H1 (cell line): ENCODE data around the gene PGP. TPM values are rescaled to one million over a fixed set of nuclear protein-coding genes. Genes with fewer than 3 reads are reported as not detected.

Experiments used
- CTCF ChIA-PET: fragments of 300-600 bp; sonication (Branson Sonifier 250); formaldehyde crosslinking; loops from one replicate; lab custom pipeline; 2021; ENCODE audit not compliant: partially characterized antibody; lab: Charles Lee
- POLR2A ChIA-PET: fragments of 300-600 bp; sonication (Branson Sonifier 250); formaldehyde crosslinking; loops from one replicate; lab custom pipeline; 2021; ENCODE audit warnings: inconsistent platforms; ENCODE audit not compliant: partially characterized antibody; lab: Charles Lee
- DNase-seq, 2 experiments: peaks; one replicate each; pipeline versions ENCODE4 v3.0.0 to v3.0.0-alpha.2; 2010 to 2022; ENCODE audit warnings: low spot score in 2 of 2, low read depth in 1 of 2, mixed read lengths in 1 of 2
- FAIRE-seq: peaks from 2 replicates; lab custom pipeline; 2011; peaks lifted over from hg19 to GRCh38; lab: Jason Lieb, UNC
- H2AFZ ChIP-seq: 2 replicates; pipeline ENCODE4 v1.8.1; 2012; ENCODE audit warnings: low read length, inconsistent platforms
- H2AK5ac ChIP-seq: 2 replicates; pipeline ENCODE4 v1.6.1; 2013; ENCODE audit warnings: low read depth, low read length
- H2BK120ac ChIP-seq: replicated peaks from 2 replicates; pipeline ENCODE3; 2013; ENCODE audit warnings: low read depth, low read length, inconsistent platforms
- H2BK12ac ChIP-seq: 2 replicates; pipeline ENCODE4 v1.6.1; 2013; ENCODE audit warnings: low read depth, low read length
- H2BK15ac ChIP-seq: 2 replicates; pipeline ENCODE4 v1.6.1; 2013; ENCODE audit warnings: low read length
- H2BK20ac ChIP-seq: 2 replicates; pipeline ENCODE4 v1.6.1; 2013; ENCODE audit warnings: low read length
- H2BK5ac ChIP-seq: 2 replicates; pipeline ENCODE4 v1.6.1; 2013; ENCODE audit warnings: low read depth, low read length
- H3K14ac ChIP-seq: 2 replicates; pipeline ENCODE4 v1.6.1; 2013; ENCODE audit warnings: inconsistent platforms; ENCODE audit not compliant: insufficient read length
- H3K18ac ChIP-seq: 2 replicates; pipeline ENCODE4 v1.6.1; 2013; ENCODE audit warnings: low read length; ENCODE audit errors: extremely low read depth
- H3K23ac ChIP-seq: 2 replicates; pipeline ENCODE4 v1.6.1; 2013; ENCODE audit warnings: inconsistent platforms; ENCODE audit not compliant: insufficient read length
- H3K23me2 ChIP-seq: 2 replicates; pipeline ENCODE4 v1.6.1; 2013; ENCODE audit warnings: low read depth, low read length
- H3K27ac ChIP-seq: 2 replicates; pipeline ENCODE4 v1.6.1; 2011; ENCODE audit warnings: low read depth, low read length, inconsistent platforms
- H3K27me3 ChIP-seq, 4 experiments: replicated peaks in 1 of 4; 1 replicate in 1 of 4; 2 replicates in 3 of 4; pipeline versions ENCODE4 v1.6.1 to v1.8.1; 2011 to 2013; ENCODE audit warnings: low read length in 3 of 4, mild to moderate bottlenecking in 3 of 4, inconsistent platforms in 2 of 4, mixed read lengths in 2 of 4, moderate library complexity in 1 of 4; ENCODE audit not compliant: control insufficient read depth in 3 of 4, insufficient read depth in 3 of 4; ENCODE audit errors: extremely low read depth in 1 of 4
- H3K36me3 ChIP-seq, 4 experiments: 2 replicates each; pipeline versions ENCODE4 v1.6.1 to v1.8.1; 2011 to 2013; ENCODE audit warnings: mild to moderate bottlenecking in 4 of 4, low read length in 3 of 4, moderate library complexity in 2 of 4, control low read depth in 1 of 4, inconsistent platforms in 1 of 4; ENCODE audit not compliant: insufficient read depth in 4 of 4, control insufficient read depth in 2 of 4
- H3K4ac ChIP-seq: replicated peaks from 2 replicates; pipeline ENCODE3; 2013; ENCODE audit warnings: low read length, low read depth, mixed read lengths, inconsistent platforms; ENCODE audit not compliant: insufficient read length
- H3K4me1 ChIP-seq, 4 experiments: replicated peaks in 1 of 4; 1 replicate in 1 of 4; 2 replicates in 3 of 4; pipeline versions ENCODE4 v1.6.1 to v1.8.1; 2011 to 2013; ENCODE audit warnings: low read length in 3 of 4, inconsistent platforms in 2 of 4, mixed read lengths in 1 of 4; ENCODE audit not compliant: insufficient read depth in 4 of 4, control insufficient read depth in 3 of 4
- H3K4me2 ChIP-seq, 2 experiments: 2 replicates each; pipeline versions ENCODE4 v1.6.1 to v1.8.1; 2011 to 2013; ENCODE audit warnings: low read depth in 2 of 2, low read length in 2 of 2, control low read depth in 1 of 2, inconsistent platforms in 1 of 2, mild to moderate bottlenecking in 1 of 2; ENCODE audit not compliant: insufficient read depth in 1 of 2
- H3K4me3 ChIP-seq, 4 experiments: fragments of 200-600, 300-600 bp in 1 of 4; sonication (generic), shearing (Covaris generic), sonication (Bioruptor Twin) in 1 of 4; 2 replicates each; pipeline versions ENCODE4 v1.5.1 to v1.8.1; 2011 to 2016; ENCODE audit warnings: low read length in 4 of 4, low read depth in 3 of 4, control low read depth in 2 of 4, inconsistent platforms in 2 of 4, mild to moderate bottlenecking in 2 of 4, mixed read lengths in 1 of 4, moderate library complexity in 1 of 4; ENCODE audit not compliant: insufficient read depth in 2 of 4; ENCODE audit errors: extremely low read depth in 1 of 4
- H3K56ac ChIP-seq: replicated peaks from 2 replicates; pipeline ENCODE3; 2013; ENCODE audit warnings: low read depth, mild to moderate bottlenecking, mixed read lengths, low read length, inconsistent platforms; ENCODE audit not compliant: insufficient read length
- H3K79me1 ChIP-seq: 2 replicates; pipeline ENCODE4 v1.6.1; 2013; ENCODE audit warnings: low read depth, low read length, control low read depth
- H3K79me2 ChIP-seq, 2 experiments: 2 replicates each; pipeline versions ENCODE4 v1.6.1 to v1.8.1; 2012 to 2013; ENCODE audit warnings: low read length in 2 of 2, mild to moderate bottlenecking in 2 of 2, inconsistent platforms in 1 of 2; ENCODE audit not compliant: insufficient read depth in 2 of 2, control insufficient read depth in 1 of 2
- H3K9ac ChIP-seq, 4 experiments: replicated peaks in 1 of 4; 1 replicate in 1 of 4; 2 replicates in 3 of 4; pipeline versions ENCODE4 v1.6.1 to v1.8.1; 2011 to 2013; ENCODE audit warnings: low read depth in 3 of 4, low read length in 3 of 4, control low read depth in 2 of 4, mild to moderate bottlenecking in 2 of 4, moderate library complexity in 2 of 4, inconsistent platforms in 1 of 4; ENCODE audit errors: extremely low read depth in 1 of 4
- H3K9me3 ChIP-seq, 2 experiments: 2 replicates each; pipeline versions ENCODE4 v1.6.1 to v1.8.1; 2012 to 2013; ENCODE audit warnings: mild to moderate bottlenecking in 2 of 2, moderate library complexity in 2 of 2, control low read depth in 1 of 2, inconsistent platforms in 1 of 2, low read depth in 1 of 2, low read length in 1 of 2, mixed read lengths in 1 of 2; ENCODE audit not compliant: insufficient read depth in 2 of 2
- H4K20me1 ChIP-seq, 2 experiments: replicated peaks in 1 of 2; 2 replicates each; pipeline versions ENCODE3 to v1.8.1; 2011 to 2013; ENCODE audit warnings: inconsistent platforms in 2 of 2, low read length in 2 of 2, mild to moderate bottlenecking in 1 of 2; ENCODE audit not compliant: insufficient read depth in 2 of 2, control insufficient read depth in 1 of 2
- H4K5ac ChIP-seq: 2 replicates; pipeline ENCODE4 v1.6.1; 2013; ENCODE audit warnings: low read length, low read depth, mixed read lengths, inconsistent platforms; ENCODE audit not compliant: insufficient read length
- H4K8ac ChIP-seq: 2 replicates; pipeline ENCODE4 v1.8.0; 2013; ENCODE audit warnings: mild to moderate bottlenecking, moderate library complexity, low read length, inconsistent platforms; ENCODE audit not compliant: insufficient read depth; ENCODE audit errors: extremely low read depth
- H4K91ac ChIP-seq: replicated peaks from 2 replicates; pipeline ENCODE3; 2013; ENCODE audit warnings: low read length, mixed read lengths, inconsistent platforms; ENCODE audit not compliant: insufficient read length
- CBX5 ChIP-seq: fragments of 300-800, 300-1000 bp; sonication (generic); IDR thresholded peaks from 2 replicates; pipeline ENCODE4 v1.7.1; 2016; ENCODE audit warnings: antibody characterized with exemption, low read length, low read depth
- CHD1 ChIP-seq: IDR thresholded peaks from 2 replicates; pipeline ENCODE4 v1.6.1; 2012; ENCODE audit warnings: low read depth, low read length, improper control_type of control experiment
- CTBP2 ChIP-seq: IDR thresholded peaks from 2 replicates; pipeline ENCODE4 v1.7.0; 2011; ENCODE audit warnings: borderline replicate concordance, mild to moderate bottlenecking, moderate library complexity, mixed read lengths, low read length; ENCODE audit not compliant: insufficient read depth, insufficient read length
- EP300 ChIP-seq, 2 experiments: IDR thresholded peaks; 1 replicate in 1 of 2; 2 replicates in 1 of 2; pipeline ENCODE4 v1.6.1; 2011 to 2012; ENCODE audit warnings: low read depth in 2 of 2, low read length in 2 of 2, mild to moderate bottlenecking in 2 of 2, borderline replicate concordance in 1 of 2, inconsistent platforms in 1 of 2, moderate library complexity in 1 of 2
- JUN ChIP-seq: IDR thresholded peaks from 2 replicates; pipeline ENCODE4 v1.6.1; 2011; ENCODE audit warnings: low read depth, mild to moderate bottlenecking, improper control_type of control experiment, low read length
- KDM4A ChIP-seq: IDR thresholded peaks from one replicate; pipeline ENCODE4 v1.7.1; 2012; ENCODE audit warnings: low read depth, mild to moderate bottlenecking, moderate library complexity, low read length, inconsistent platforms; ENCODE audit not compliant: severe bottlenecking
- NANOG ChIP-seq: IDR thresholded peaks from 2 replicates; pipeline ENCODE4 v1.6.1; 2011; ENCODE audit warnings: low read length, low read depth, mild to moderate bottlenecking, inconsistent platforms; ENCODE audit not compliant: insufficient read depth, poor library complexity, severe bottlenecking
- POLR2AphosphoS5 ChIP-seq: IDR thresholded peaks from 2 replicates; pipeline ENCODE4 v1.6.1; 2011; ENCODE audit warnings: low read depth, low read length
- TAF1 ChIP-seq: IDR thresholded peaks from 2 replicates; pipeline ENCODE4 v1.6.1; 2011; ENCODE audit warnings: mild to moderate bottlenecking, low read depth, low read length
- YY1 ChIP-seq: IDR thresholded peaks from 2 replicates; pipeline ENCODE4 v1.6.1; 2011; ENCODE audit warnings: low read depth, mild to moderate bottlenecking, low read length
- WGBS, 2 experiments: shearing (Covaris generic) in 1 of 2; methylation state at CpG; one replicate each; pipeline versions ENCODE4 v1.1.6 to v1.1.7; 2013 to 2015; ENCODE audit warnings: low lambda C conversion rate in 2 of 2, mixed read lengths in 2 of 2, inconsistent platforms in 1 of 2, low coverage in 1 of 2, missing lambda C conversion rate in 1 of 2; ENCODE audit not compliant: insufficient replicate concordance in 2 of 2, insufficient coverage in 1 of 2, insufficient read length in 1 of 2; ENCODE audit errors: extremely low coverage in 1 of 2, missing lambda C conversion rate in 1 of 2; 5-methylcytosine and 5-hydroxymethylcytosine counted together
- polyA plus RNA-seq, 7 experiments: library from polyadenylated mRNA; depleted of rRNA in 3 of 7; stranded (reverse) in 5 of 7; unstranded in 2 of 7; fragments of >200 nt in 5 of 7; fragments of 200-250 nt in 2 of 7; gene quantifications; 1 replicate in 5 of 7; 2 replicates in 1 of 7; 4 replicates in 1 of 7; pipeline versions ENCODE4 v1.2.1 to v1.2.3, GENCODE V29; 2011 to 2013; ENCODE audit warnings: missing spikeins in 2 of 7, mixed read lengths in 2 of 7
- total RNA-seq: library from RNA; stranded (reverse); fragmentation: NEBNext Ultra II Directional; extraction: Animal tissue kit (Norgen Biotek cat#: 25700); gene quantifications from 2 replicates; pipeline ENCODE4 v1.2.1, GENCODE V29; 2021

Gene PGP
- total and polyA plus RNA-seq, 2 of the 8 experiments (the other 6 are each of a cell fraction or from before 2014, with no cell fraction given) = 30.9 to 55.9 TPM

DNA sequence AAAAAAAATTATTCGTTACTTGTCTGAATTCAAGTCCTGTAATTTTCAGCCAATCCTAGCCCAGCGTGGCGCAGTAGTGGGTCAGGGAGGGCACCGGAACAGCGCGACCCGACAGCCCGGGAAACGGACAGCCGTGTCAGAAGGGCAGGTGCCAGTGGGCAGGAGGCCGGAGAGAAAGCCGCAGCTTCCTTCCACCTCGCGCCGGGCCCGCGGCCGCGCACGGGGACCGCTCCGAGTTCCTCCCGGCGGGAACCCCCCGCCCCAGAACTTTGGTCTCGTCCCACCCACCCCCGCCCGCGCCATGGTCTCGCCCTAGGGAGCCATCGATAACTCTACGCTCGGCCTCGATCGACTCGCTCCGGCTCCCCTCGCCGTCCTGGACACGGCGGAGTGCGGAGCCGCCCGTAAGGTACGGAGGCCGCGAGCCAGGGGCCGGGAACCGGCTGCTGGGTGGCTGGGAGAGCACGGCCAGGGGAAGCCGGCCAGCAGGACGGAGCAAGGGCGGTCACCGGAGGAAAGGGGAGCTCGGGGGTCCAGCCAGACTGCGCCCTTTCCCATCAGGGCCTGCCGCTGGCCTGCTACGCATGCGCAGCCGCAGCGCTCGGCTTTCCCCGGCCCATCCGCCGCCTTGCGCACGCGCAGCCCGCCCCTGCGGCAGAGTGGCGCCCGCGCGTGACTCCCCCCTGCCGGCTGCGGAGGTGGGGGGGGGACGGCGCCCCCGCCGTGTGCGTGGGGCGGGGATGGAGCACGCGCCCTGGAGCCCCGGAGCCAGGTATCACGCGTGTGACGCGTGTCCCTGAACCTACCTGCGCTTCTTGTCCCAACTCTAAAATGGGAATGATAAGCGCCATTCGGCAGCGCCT is 9.3 kb downstream of the PGP start, which contains the start of gene MLST8:
Gene MLST8 (plus strand): TSS at position 351 of the 863 bp plus-strand sequence. CDS start 632 bp downstream, outside the sequence.
- H2AK5ac ChIP-seq = peak within 1 kb of the TSS; percentile 93; the same call in 1 of the 2 replicates
- TF ChIP-seq CHD1 = peak; percentile 80; the same call in 1 of the 2 replicates
- TF ChIP-seq CTBP2 = peak; percentile 56
- 0 out of 2 replicates have a peak, but pooled peaks have one; percentile 26 for TF ChIP-seq YY1
- TF ChIP-seq KDM4A = peak; percentile 98
- TF ChIP-seq EP300 (IDR thresholded peaks at IDR 0.05; ENCODE audit: borderline replicate concordance in 1 of 2, low read depth in 2 of 2, low read length in 2 of 2) = peak in 1 of 2 experiments; percentile 97; a peak in 2 of 3 replicates
- peak; percentile 7 for TF ChIP-seq NANOG
- peak; percentile 82 for TF ChIP-seq POLR2AphosphoS5
- TF ChIP-seq CBX5 = no peak
- peak; percentile 85 for TF ChIP-seq TAF1
- TF ChIP-seq JUN = no peak

More for the DNA sequence above, 9.3 kb downstream of the PGP start, which contains the start of gene MLST8:
- H3K4me1 ChIP-seq = peaks cover 0 to 13% (median 8%) of the 10 kb centered on the region in 4 experiments; a peak in 6 of 7 replicates
- H2BK15ac ChIP-seq = peak within 1 kb of the TSS; percentile 88
- no peaks in the 10 kb centered on the region; a peak in 3 of 7 replicates for H3K27me3 ChIP-seq
- no peak for FAIRE-seq
- peak within 1 kb of the TSS; percentile 77 to 97 (median 94) for H3K9ac ChIP-seq
- H2BK12ac ChIP-seq = 0 out of 2 replicates have a peak within 1 kb of the TSS, but pooled peaks have one; percentile 39
- H3K23ac ChIP-seq = no peak within 1 kb of the TSS
- H3K79me2 ChIP-seq = peaks cover 0 to 7% of the 10 kb centered on the region in 2 experiments; a peak in 1 of 4 replicates
- peak within 1 kb of the TSS; percentile 78 to 97 (median 92) for H3K4me3 ChIP-seq
- H3K27ac ChIP-seq = peak within 1 kb of the TSS; percentile 98
- peak within 1 kb of the TSS; percentile 87 to 91 for H3K4me2 ChIP-seq
- peaks cover 4 to 34% (median 12%) of the 10 kb centered on the region in 4 experiments; a peak in 6 of 8 replicates for H3K36me3 ChIP-seq
- peak within 1 kb of the TSS; percentile 57 for H2BK120ac ChIP-seq
- peak within 1 kb of the TSS; percentile 100 for H4K5ac ChIP-seq
- DNase-seq = peak in 1 of 2 experiments; percentile 91
- no peaks in the 10 kb centered on the region for H3K9me3 ChIP-seq
- H2BK5ac ChIP-seq = peak within 1 kb of the TSS; percentile 97
- 1% methylated on average over 49 of the region's 93 CpGs; no CpG with 5 or more reads in 1 of the 2 experiments for WGBS, 2 experiments
- H2BK20ac ChIP-seq = peak within 1 kb of the TSS; percentile 80; the same call in 1 of the 2 replicates
- H4K8ac ChIP-seq = peak within 1 kb of the TSS; percentile 100
- CTCF ChIA-PET = interaction anchor here (0.8 to 2.7 kb wide), 3 partner anchors 10 to 48 kb away, joined by 3 to 23 read pairs (median 3); no protein-coding TSS in a partner anchor
- peak within 1 kb of the TSS; percentile 98 for H3K56ac ChIP-seq
- peaks cover 0 to 8% of the 10 kb centered on the region in 2 experiments for H4K20me1 ChIP-seq
- peak within 1 kb of the TSS; percentile 88 for H2AFZ ChIP-seq
- H3K18ac ChIP-seq = peak within 1 kb of the TSS; percentile 100
- peaks cover 6% of the 10 kb centered on the region for H3K79me1 ChIP-seq
- H4K91ac ChIP-seq = peak within 1 kb of the TSS; percentile 87
- H3K23me2 ChIP-seq = peaks cover 11% of the 10 kb centered on the region; the same call in 1 of the 2 replicates
- POLR2A ChIA-PET = interaction anchor here (0.6 to 15.1 kb wide), 16 partner anchors 9 to 296 kb away, joined by 3 to 156 read pairs (median 4); partner anchors contain the start of genes CASKIN1, DNASE1L2, E4F1 and ECI1
- no peak within 1 kb of the TSS for H3K14ac ChIP-seq
- H3K4ac ChIP-seq = peak within 1 kb of the TSS; percentile 98
